8988T (cell line): ENCODE results near the gene PIP4K2A.

Experiments
- DNase-seq: peaks from one replicate; pipeline ENCODE4 v3.0.0; 2011

Gene PIP4K2A

GRCh38 chr10:22662733-22663330 lies 51.5 kb downstream of the PIP4K2A start:
- no peak for DNase-seq

- no peak for DNase-seq
Measured at GRCh38 chr10:22659866-22660265, 54.5 kb downstream of the PIP4K2A start.

- DNase-seq, result no peak
Measured at GRCh38 chr10:22658745-22659410, 55.5 kb downstream of the PIP4K2A start.

GRCh38 chr10:22657566-22658225 lies 56.7 kb downstream of the PIP4K2A start:
- DNase-seq, result no peak

- no peak for DNase-seq
Measured at GRCh38 chr10:22657024-22657423, 57.4 kb downstream of the PIP4K2A start.

- DNase-seq, result no peak
Measured at GRCh38 chr10:22656036-22656435, 58.3 kb downstream of the PIP4K2A start.

- DNase-seq, result no peak
Measured at GRCh38 chr10:22655312-22655981, 58.9 kb downstream of the PIP4K2A start.

- DNase-seq, result no peak
Measured at GRCh38 chr10:22652988-22653481, 61.3 kb downstream of the PIP4K2A start.

GRCh38 chr10:22651276-22651980 lies 63.0 kb downstream of the PIP4K2A start:
- no peak for DNase-seq

- DNase-seq, result no peak
Measured at GRCh38 chr10:22649994-22650393, 64.4 kb downstream of the PIP4K2A start.

- DNase-seq, result no peak
Measured at GRCh38 chr10:22649390-22649841, 65.0 kb downstream of the PIP4K2A start.

GRCh38 chr10:22648547-22648961 lies 65.8 kb downstream of the PIP4K2A start:
- no peak for DNase-seq

GRCh38 chr10:22647244-22647643 lies 67.1 kb downstream of the PIP4K2A start:
- DNase-seq, result no peak

GRCh38 chr10:22646388-22646853 lies 68.0 kb downstream of the PIP4K2A start:
- DNase-seq, result no peak

- no peak for DNase-seq
Measured at GRCh38 chr10:22644222-22644621, 70.2 kb downstream of the PIP4K2A start.

- no peak for DNase-seq
Measured at GRCh38 chr10:22643775-22644174, 70.6 kb downstream of the PIP4K2A start.

- DNase-seq, result no peak
Measured at GRCh38 chr10:22643116-22643515, 71.3 kb downstream of the PIP4K2A start.

- DNase-seq, result no peak
Measured at GRCh38 chr10:22641743-22642142, 72.6 kb downstream of the PIP4K2A start.

- no peak for DNase-seq
Measured at GRCh38 chr10:22640359-22640758, 74.0 kb downstream of the PIP4K2A start.

GRCh38 chr10:22638863-22639262 lies 75.5 kb downstream of the PIP4K2A start:
- DNase-seq, result no peak

- no peak for DNase-seq
Measured at GRCh38 chr10:22637491-22637890, 76.9 kb downstream of the PIP4K2A start.

GRCh38 chr10:22635650-22636049 lies 78.7 kb downstream of the PIP4K2A start:
- DNase-seq, result no peak
